A549 (cell line): ENCODE data around the gene SMC5. TPM values are rescaled to one million over a fixed set of nuclear protein-coding genes. Genes with fewer than 3 reads are reported as not detected.

Experiments
- ATAC-seq, 2 experiments: fragments of 200-7000 bp in 1 of 2; fragments of >200 bp in 1 of 2; cut with Nextera tagmentation in 1 of 2; cut with Tn5 transposase in 1 of 2; 3 replicates each; pipeline versions ENCODE4 v1.8.0 to v1.9.1; 2018 to 2020; ENCODE audit warnings: mild to moderate bottlenecking in 1 of 2, moderate library complexity in 1 of 2
- CTCF ChIA-PET: fragments of 300-600 bp; sonication (Branson Sonifier 250); formaldehyde crosslinking; extraction: SDS; loops from one replicate; lab custom pipeline; 2021; ENCODE audit warnings: antibody characterized with exemption, inconsistent platforms; lab: Yijun Ruan, JAX
- POLR2A ChIA-PET: fragments of 350-600 bp; formaldehyde crosslinking; extraction: SDS; loops from one replicate; lab custom pipeline; 2021; ENCODE audit warnings: antibody characterized with exemption, inconsistent platforms; lab: Yijun Ruan, JAX
- DNase-seq, 2 experiments: peaks; one replicate each; pipeline versions ENCODE4 v3.0.0 to v3.0.0-alpha.2; 2011 to 2016; ENCODE audit warnings: low read depth in 1 of 2, low spot score in 1 of 2
- FAIRE-seq: peaks from 2 replicates; lab custom pipeline; 2011; peaks lifted over from hg19 to GRCh38; lab: Jason Lieb, UNC
- H3K27ac ChIP-seq, 2 experiments: fragments of >200 bp; sonication (Bioruptor Twin); formaldehyde crosslinking; 3 replicates each; pipeline ENCODE4 v1.5.1; 2016 to 2017
- H3K4me1 ChIP-seq: fragments of >200 bp; sonication (Bioruptor Twin); formaldehyde crosslinking; 3 replicates; pipeline ENCODE4 v1.6.1; 2016
- H3K4me2 ChIP-seq: fragments of >200 bp; sonication (Bioruptor Twin); formaldehyde crosslinking; 3 replicates; pipeline ENCODE4 v1.6.1; 2016
- H3K4me3 ChIP-seq: fragments of >200 bp; sonication (Bioruptor Twin); formaldehyde crosslinking; 3 replicates; pipeline ENCODE4 v1.5.1; 2016
- H3K9me3 ChIP-seq: fragments of >200 bp; sonication (Bioruptor Twin); formaldehyde crosslinking; 3 replicates; pipeline ENCODE4 v1.6.1; 2016
- BHLHE40 ChIP-seq: IDR thresholded peaks from 2 replicates; pipeline ENCODE4 v1.6.1; 2012; ENCODE audit warnings: low read depth, low read length, inconsistent platforms
- CBX2 ChIP-seq: fragments of 200-600 bp; sonication (generic); IDR thresholded peaks from 2 replicates; pipeline ENCODE4 v1.6.1; 2016; ENCODE audit warnings: low read depth, mild to moderate bottlenecking, borderline replicate concordance
- CBX8 ChIP-seq: fragments of 200-600 bp; sonication (generic); IDR thresholded peaks from 2 replicates; pipeline ENCODE4 v1.6.1; 2016
- CEBPB ChIP-seq, 2 experiments: fragments of >200 bp in 1 of 2; sonication (Bioruptor Twin) in 1 of 2; formaldehyde crosslinking in 1 of 2; IDR thresholded peaks; 2 replicates each; pipeline ENCODE4 v1.6.1; 2012 to 2016
- CHD4 ChIP-seq: fragments of 200-600 bp; sonication (generic); IDR thresholded peaks from 2 replicates; pipeline ENCODE4 v1.6.1; 2016; ENCODE audit warnings: antibody characterized with exemption, mild to moderate bottlenecking, borderline replicate concordance
- CTCF ChIP-seq: fragments of >200 bp; sonication (Bioruptor Twin); formaldehyde crosslinking; IDR thresholded peaks from 3 replicates; pipeline ENCODE4 v1.5.1; 2016
- EHF ChIP-seq: fragments of 250-450 bp; sonication (Bioruptor Pico); IDR thresholded peaks from 2 replicates; pipeline ENCODE4 v1.5.0; 2020; ENCODE audit warnings: mild to moderate bottlenecking
- FOSL2 ChIP-seq, 2 experiments: fragments of 450-650 bp in 1 of 2; fragments of >200 bp in 1 of 2; sonication (Bioruptor Twin) in 1 of 2; formaldehyde crosslinking; IDR thresholded peaks; 2 replicates each; pipeline versions ENCODE4 v1.5.0 to v1.6.1; 2016 to 2020; ENCODE audit warnings: mild to moderate bottlenecking in 1 of 2, moderate library complexity in 1 of 2
- HEYL ChIP-seq: fragments of 250-450 bp; sonication (Bioruptor Pico); IDR thresholded peaks from 2 replicates; pipeline ENCODE4 v1.8.0; 2021; ENCODE audit warnings: mild to moderate bottlenecking, moderate library complexity
- HOXA7 ChIP-seq: fragments of 250-450 bp; sonication (Bioruptor Pico); IDR thresholded peaks from 2 replicates; pipeline ENCODE4 v1.5.0; 2020; ENCODE audit warnings: mild to moderate bottlenecking, moderate library complexity
- HOXB5 ChIP-seq: fragments of 250-450 bp; sonication (Bioruptor Pico); IDR thresholded peaks from 2 replicates; pipeline ENCODE4 v1.5.0; 2020; ENCODE audit warnings: mild to moderate bottlenecking, moderate library complexity
- JUN ChIP-seq, 2 experiments: fragments of >200 bp; sonication (Bioruptor Twin); formaldehyde crosslinking; IDR thresholded peaks; 2 replicates in 1 of 2; 3 replicates in 1 of 2; pipeline ENCODE4 v1.6.1; 2016 to 2017
- JUNB ChIP-seq: fragments of >200 bp; sonication (Bioruptor Twin); formaldehyde crosslinking; IDR thresholded peaks from 2 replicates; pipeline ENCODE4 v1.6.1; 2016
- MAZ ChIP-seq: fragments of 150-350 bp; IDR thresholded peaks from 2 replicates; pipeline ENCODE4 v1.6.1; 2014; ENCODE audit warnings: antibody characterized with exemption, low read depth, low read length, borderline replicate concordance
- NFE2L2 ChIP-seq: fragments of 150-350 bp; conservative IDR thresholded peaks from 2 replicates; pipeline ENCODE4 v1.6.1; 2014; ENCODE audit warnings: low read length
- NPAS2 ChIP-seq: fragments of 250-450 bp; sonication (Bioruptor Pico); IDR thresholded peaks from 2 replicates; pipeline ENCODE4 v1.8.0; 2022; ENCODE audit warnings: mild to moderate bottlenecking, moderate library complexity, borderline replicate concordance
- NR3C1 ChIP-seq: fragments of >200 bp; sonication (Bioruptor Twin); formaldehyde crosslinking; IDR thresholded peaks from 3 replicates; pipeline ENCODE4 v1.6.1; 2017
- POLR2A ChIP-seq: IDR thresholded peaks from 2 replicates; pipeline ENCODE4 v1.6.1; 2012; ENCODE audit warnings: mild to moderate bottlenecking, low read length
- POLR2AphosphoS2 ChIP-seq: conservative IDR thresholded peaks from 2 replicates; pipeline ENCODE4 v1.6.1; 2012; ENCODE audit warnings: low read length, improper control_type of control experiment, inconsistent platforms
- REST ChIP-seq: fragments of 200-600 bp; sonication (generic); IDR thresholded peaks from 2 replicates; pipeline ENCODE4 v1.6.1; 2016; ENCODE audit warnings: antibody characterized with exemption, mild to moderate bottlenecking, moderate library complexity
- RFX5 ChIP-seq: fragments of 450-650 bp; IDR thresholded peaks from 2 replicates; pipeline ENCODE4 v1.7.1; 2014; ENCODE audit warnings: antibody characterized with exemption, mild to moderate bottlenecking, moderate library complexity
- SREBF2 ChIP-seq: fragments of 450-650 bp; IDR thresholded peaks from 2 replicates; pipeline ENCODE4 v1.6.1; 2014; ENCODE audit warnings: mild to moderate bottlenecking, moderate library complexity
- TFCP2L1 ChIP-seq: fragments of 250-450 bp; sonication (Bioruptor Pico); IDR thresholded peaks from 2 replicates; pipeline ENCODE4 v1.5.0; 2021; ENCODE audit warnings: mild to moderate bottlenecking
- ZSCAN20 ChIP-seq: fragments of 250-450 bp; sonication (Bioruptor Pico); IDR thresholded peaks from 2 replicates; pipeline ENCODE4 v1.8.0; 2022; ENCODE audit warnings: mild to moderate bottlenecking, moderate library complexity
- WGBS: methylation state at CpG from one replicate; pipeline ENCODE4 v1.1.6; 2017; ENCODE audit errors: missing lambda C conversion rate; 5-methylcytosine and 5-hydroxymethylcytosine counted together
- polyA plus RNA-seq, 4 experiments: library from polyadenylated mRNA; depleted of rRNA in 3 of 4; stranded (reverse); fragments of >200 nt; fragmentation: RNase III in 1 of 4; extraction: RNeasy Plus Mini Kit Qiagen cat#74134 plus additional on column Dnase treatment in 1 of 4; gene quantifications; 2 replicates in 3 of 4; 3 replicates in 1 of 4; pipeline ENCODE4 v1.2.3, GENCODE V29; 2011 to 2017
- TF ChIP-seq, protein P1 (sequence below): fragments of >200 bp; sonication (Bioruptor Twin); formaldehyde crosslinking; IDR thresholded peaks from 2 replicates; pipeline ENCODE4 v1.6.1; 2016
- TF ChIP-seq, protein P2 (sequence below): fragments of 250-450 bp; sonication (Bioruptor Pico); IDR thresholded peaks from 2 replicates; pipeline ENCODE4 v1.5.0; 2021; ENCODE audit warnings: mild to moderate bottlenecking, moderate library complexity, borderline replicate concordance
- TF ChIP-seq, protein P3 (sequence below): IDR thresholded peaks from 2 replicates; pipeline ENCODE4 v1.6.1; 2012

Gene SMC5
- polyA plus RNA-seq, 2 of the 4 experiments (the other 2 are of a cell fraction): 17.4 to 28.0 TPM

GRCh38 chr9:70402213-70402612, 143.4 kb downstream of the SMC5 start:
- H3K4me1 ChIP-seq: no peaks in the 10 kb centered on the region
- H3K27ac ChIP-seq: no peak overlapping the region
- H3K4me2 ChIP-seq: no peak overlapping the region
- H3K4me3 ChIP-seq: no peak overlapping the region
- FAIRE-seq (no peak), ATAC-seq (no peak)
- WGBS: 88% methylated on average over 1 of the region's 1 CpG
- POLR2A ChIA-PET: no interaction called here
- TF ChIP-seq ZSCAN20 (CRISPR knock-in tag) (no peak), REST (no peak), NR3C1 (no peak), JUN (IDR thresholded peaks at IDR 0.05) (no peak), SREBF2 (no peak), JUNB (no peak), MAZ (no peak), CEBPB (IDR thresholded peaks at IDR 0.05) (no peak), CHD4 (no peak), HEYL (CRISPR knock-in tag) (no peak), BHLHE40 (no peak), CBX8 (no peak), NFE2L2 (no peak), POLR2AphosphoS2 (no peak), FOSL2 (IDR thresholded peaks at IDR 0.05) (no peak), FOSL2 (CRISPR knock-in tag; IDR thresholded peaks at IDR 0.05) (no peak), NPAS2 (no peak)
- TF ChIP-seq, protein P1, sequence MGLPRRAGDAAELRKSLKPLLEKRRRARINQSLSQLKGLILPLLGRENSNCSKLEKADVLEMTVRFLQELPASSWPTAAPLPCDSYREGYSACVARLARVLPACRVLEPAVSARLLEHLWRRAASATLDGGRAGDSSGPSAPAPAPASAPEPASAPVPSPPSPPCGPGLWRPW: no peak
- TF ChIP-seq, protein P2, sequence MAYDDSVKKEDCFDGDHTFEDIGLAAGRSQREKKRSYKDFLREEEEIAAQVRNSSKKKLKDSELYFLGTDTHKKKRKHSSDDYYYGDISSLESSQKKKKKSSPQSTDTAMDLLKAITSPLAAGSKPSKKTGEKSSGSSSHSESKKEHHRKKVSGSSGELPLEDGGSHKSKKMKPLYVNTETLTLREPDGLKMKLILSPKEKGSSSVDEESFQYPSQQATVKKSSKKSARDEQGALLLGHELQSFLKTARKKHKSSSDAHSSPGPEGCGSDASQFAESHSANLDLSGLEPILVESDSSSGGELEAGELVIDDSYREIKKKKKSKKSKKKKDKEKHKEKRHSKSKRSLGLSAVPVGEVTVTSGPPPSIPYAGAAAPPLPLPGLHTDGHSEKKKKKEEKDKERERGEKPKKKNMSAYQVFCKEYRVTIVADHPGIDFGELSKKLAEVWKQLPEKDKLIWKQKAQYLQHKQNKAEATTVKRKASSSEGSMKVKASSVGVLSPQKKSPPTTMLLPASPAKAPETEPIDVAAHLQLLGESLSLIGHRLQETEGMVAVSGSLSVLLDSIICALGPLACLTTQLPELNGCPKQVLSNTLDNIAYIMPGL: no peak
- TF ChIP-seq, protein P3, sequence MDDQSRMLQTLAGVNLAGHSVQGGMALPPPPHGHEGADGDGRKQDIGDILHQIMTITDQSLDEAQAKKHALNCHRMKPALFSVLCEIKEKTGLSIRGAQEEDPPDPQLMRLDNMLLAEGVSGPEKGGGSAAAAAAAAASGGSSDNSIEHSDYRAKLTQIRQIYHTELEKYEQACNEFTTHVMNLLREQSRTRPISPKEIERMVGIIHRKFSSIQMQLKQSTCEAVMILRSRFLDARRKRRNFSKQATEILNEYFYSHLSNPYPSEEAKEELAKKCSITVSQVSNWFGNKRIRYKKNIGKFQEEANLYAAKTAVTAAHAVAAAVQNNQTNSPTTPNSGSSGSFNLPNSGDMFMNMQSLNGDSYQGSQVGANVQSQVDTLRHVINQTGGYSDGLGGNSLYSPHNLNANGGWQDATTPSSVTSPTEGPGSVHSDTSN: no peak
- TF ChIP-seq, all 56 proteins: peak for 0
- H3K9me3 ChIP-seq: no peaks in the 10 kb centered on the region
- no peak for DNase-seq
- CTCF ChIA-PET: interaction anchor here (0.6 to 2.5 kb wide), 8 partner anchors 9 to 200 kb away, joined by 3 to 9 read pairs (median 4); partner anchors contain the start of gene KLF9

- Histone ChIP-seq H3K27ac (no peak overlapping the region), H3K4me2 (no peak overlapping the region), H3K4me1 (no peaks in the 10 kb centered on the region), H3K4me3 (no peak overlapping the region), H3K9me3 (no peaks in the 10 kb centered on the region)
- FAIRE-seq (no peak), DNase-seq (no peak), ATAC-seq (no peak)
- 47% methylated on average over 2 of the region's 2 CpGs for WGBS
- POLR2A ChIA-PET: no interaction called here
- CTCF ChIA-PET: interaction anchor here (1.4 to 2.5 kb wide), 5 partner anchors 11 to 81 kb away, joined by 3 to 9 read pairs (median 4); partner anchors contain the start of gene KLF9
- TF ChIP-seq BHLHE40 (no peak), HOXB5 (CRISPR knock-in tag) (no peak), TFCP2L1 (no peak), CBX2 (no peak), JUNB (no peak), HOXA7 (CRISPR knock-in tag) (no peak), RFX5 (no peak), EHF (CRISPR knock-in tag) (no peak), CEBPB (IDR thresholded peaks at IDR 0.05) (no peak), HEYL (CRISPR knock-in tag) (no peak), POLR2A (no peak), CTCF (no peak)
- TF ChIP-seq, protein P3: no peak
These were observed 144.4 kb downstream of the SMC5 start for GRCh38 chr9:70403166-70403565.
